Fibroblast of mammary gland (primary cell): ENCODE measurements around the gene RALGPS1.

Experiments used
- DNase-seq: peaks from one replicate; pipeline ENCODE4 v3.0.0-alpha.2; 2010; ENCODE audit warnings: low read depth
- H3K4me3 ChIP-seq: 2 replicates; pipeline ENCODE4 v1.5.1; 2011; ENCODE audit warnings: low read depth, mild to moderate bottlenecking, low read length, moderate library complexity; ENCODE audit not compliant: control insufficient read depth
- CTCF ChIP-seq: conservative IDR thresholded peaks from 2 replicates; pipeline ENCODE4 v1.5.1; 2011; ENCODE audit warnings: low read depth, low read length, inconsistent platforms; ENCODE audit not compliant: control insufficient read depth, insufficient read depth

The RALGPS1 gene

DNA sequence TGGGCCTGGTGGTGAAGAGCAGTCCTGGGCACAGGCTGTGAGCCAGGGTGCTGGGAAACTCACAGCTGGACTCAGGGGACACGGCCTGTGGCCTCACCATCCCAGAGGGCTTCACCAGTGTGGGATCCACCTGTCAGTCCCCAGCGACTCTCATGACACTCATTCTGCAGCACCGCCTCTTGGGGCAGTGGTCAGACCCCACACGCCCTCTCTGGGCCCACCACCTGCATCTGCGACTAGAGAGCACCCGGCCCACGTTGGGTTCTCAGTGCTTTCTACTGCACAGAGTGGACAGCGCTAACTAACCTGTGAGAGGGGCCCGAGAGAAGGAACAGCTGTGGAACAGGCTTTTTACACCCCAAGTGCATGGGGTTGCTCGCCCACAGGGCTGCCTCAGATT is 304.2 kb downstream of the RALGPS1 start:
- H3K4me3 ChIP-seq = no peak overlapping the region
- TF ChIP-seq CTCF = no peak
- DNase-seq = no peak

DNA sequence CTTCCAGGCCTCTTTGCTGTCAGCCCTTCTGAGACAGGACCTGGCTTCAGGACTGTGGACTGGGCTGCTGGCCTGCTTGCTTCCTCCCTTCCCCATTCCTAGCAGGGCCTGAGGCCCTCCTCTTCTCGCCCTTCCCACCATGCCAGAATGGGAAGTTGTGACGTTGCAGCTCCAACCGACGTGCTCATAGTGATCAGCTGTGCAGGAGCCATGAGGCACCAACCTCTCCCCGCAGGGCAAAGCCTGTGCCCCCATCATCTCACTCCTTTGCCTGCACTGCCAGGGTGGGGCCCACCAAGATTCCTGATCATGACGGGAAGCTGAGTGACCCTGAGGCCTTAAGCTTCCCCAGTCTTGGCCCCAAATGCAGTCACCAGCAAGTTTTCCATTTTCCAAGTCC is 304.9 kb downstream of the RALGPS1 start:
- no peak for TF ChIP-seq CTCF
- no peak overlapping the region for H3K4me3 ChIP-seq
- no peak for DNase-seq

- no peak for TF ChIP-seq CTCF
- no peak for DNase-seq
- no peak overlapping the region for H3K4me3 ChIP-seq
Measured at GRCh38 chr9:127221695-127222094, 307.1 kb downstream of the RALGPS1 start.

DNA sequence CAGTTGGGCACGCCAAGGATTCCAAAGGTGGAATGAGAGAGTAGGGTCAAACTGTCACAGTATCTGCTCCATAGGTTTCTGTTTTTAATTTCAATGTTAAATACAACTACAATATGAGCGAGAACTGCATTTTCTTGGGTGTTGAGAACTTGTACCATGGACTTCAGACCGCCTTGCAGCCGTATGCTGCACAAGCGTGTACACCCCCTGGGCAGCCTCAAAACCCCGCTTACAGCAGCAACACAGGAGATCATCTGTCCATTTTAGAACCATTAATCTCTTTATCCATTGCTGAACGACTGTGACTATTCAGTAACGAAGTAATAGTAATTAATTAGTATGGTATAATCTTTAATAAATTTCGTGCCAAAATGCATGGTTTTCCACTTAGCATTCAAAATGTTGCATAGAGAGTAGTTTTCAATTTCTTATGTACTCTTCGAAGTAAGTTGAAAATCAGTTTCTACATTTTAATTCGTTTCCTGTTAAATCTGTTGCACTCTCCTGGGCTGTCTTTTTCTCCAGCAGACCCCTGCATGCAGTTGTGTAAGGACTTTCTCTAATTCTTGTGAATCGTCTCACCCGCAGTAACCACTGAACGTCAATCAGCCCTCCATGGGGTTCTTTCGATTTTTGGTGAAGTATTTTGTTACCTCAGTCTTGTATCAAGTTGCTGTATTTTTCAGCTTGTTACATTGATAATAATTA is 308.0 kb downstream of the RALGPS1 start:
- DNase-seq = no peak
- no peak overlapping the region for H3K4me3 ChIP-seq
- no peak for TF ChIP-seq CTCF

- no peak for DNase-seq
- no peak for TF ChIP-seq CTCF
- no peak overlapping the region for H3K4me3 ChIP-seq
Measured at GRCh38 chr9:127223266-127223665, 308.7 kb downstream of the RALGPS1 start.

DNA sequence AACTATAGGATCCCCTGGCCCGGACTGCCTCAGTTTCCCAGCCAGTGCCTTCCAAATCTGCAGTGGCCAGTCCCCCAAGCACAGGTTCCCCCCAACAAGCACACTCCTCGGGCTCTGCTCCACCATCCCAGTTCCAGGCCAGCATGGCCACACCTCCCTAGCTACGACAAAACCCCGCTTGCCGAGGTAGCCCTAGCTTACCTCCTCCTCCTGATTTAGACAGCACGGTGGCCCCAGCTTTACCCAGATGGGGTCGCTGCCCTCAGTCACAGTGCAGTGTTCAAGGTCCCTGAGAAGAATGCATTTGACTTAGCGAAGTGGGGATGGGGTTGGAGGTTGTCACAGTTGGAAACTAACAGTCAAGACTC is 309.2 kb downstream of the RALGPS1 start:
- DNase-seq = no peak
- no peak overlapping the region for H3K4me3 ChIP-seq
- no peak for TF ChIP-seq CTCF
